MCF 10A (cell line): ENCODE results near the gene LSG1. TPM values are rescaled to one million over a fixed set of nuclear protein-coding genes. Genes with fewer than 3 reads are reported as not detected.
A peak's percentile ranks its signal among the peaks of the same experiment; 100 is the strongest.

Experiments
- BruUV-seq: library from RNA; stranded (reverse); fragments of 400-500 nt; replicated peaks from 2 replicates; lab custom pipeline; 2021; lab: Mats Ljungman, UMichigan
- CTCF ChIA-PET: fragments of 300-600 bp; sonication (Branson Sonifier 250); formaldehyde crosslinking; extraction: SDS; loops from one replicate; lab custom pipeline; 2021; ENCODE audit warnings: antibody characterized with exemption, inconsistent platforms; lab: Yijun Ruan, JAX
- POLR2A ChIA-PET: fragments of 300-600, 350-650 bp; sonication (Branson Sonifier 250); formaldehyde crosslinking; extraction: SDS; loops from one replicate; lab custom pipeline; 2020; ENCODE audit warnings: antibody characterized with exemption, inconsistent platforms; lab: Yijun Ruan, JAX
- DNase-seq: peaks from one replicate; pipeline ENCODE4 v3.0.0-alpha.2; 2018; ENCODE audit not compliant: unreplicated experiment
- H3K27ac Mint-ChIP-seq: one replicate; pipeline ENCODE4 v1.8.0; 2022; ENCODE audit warnings: mild to moderate bottlenecking, low read depth, mixed read lengths; ENCODE audit not compliant: unreplicated experiment
- H3K27me3 Mint-ChIP-seq: one replicate; pipeline ENCODE4 v1.8.0; 2022; ENCODE audit warnings: mixed read lengths; ENCODE audit not compliant: insufficient read depth, unreplicated experiment
- H3K36me3 Mint-ChIP-seq: one replicate; pipeline ENCODE4 v1.8.0; 2022; ENCODE audit warnings: mild to moderate bottlenecking, moderate library complexity, mixed read lengths; ENCODE audit not compliant: insufficient read depth, unreplicated experiment
- H3K4me1 Mint-ChIP-seq: one replicate; pipeline ENCODE4 v1.8.0; 2022; ENCODE audit warnings: mixed read lengths; ENCODE audit not compliant: insufficient read depth, unreplicated experiment
- H3K4me3 Mint-ChIP-seq: one replicate; pipeline ENCODE4 v1.8.0; 2022; ENCODE audit warnings: mild to moderate bottlenecking, moderate library complexity, mixed read lengths; ENCODE audit not compliant: unreplicated experiment
- H3K9me3 Mint-ChIP-seq: one replicate; pipeline ENCODE4 v1.8.0; 2022; ENCODE audit warnings: mixed read lengths; ENCODE audit not compliant: unreplicated experiment
- CTCF ChIP-seq: fragments of 200-600 bp; IDR thresholded peaks from one replicate; pipeline ENCODE4 v1.8.0; 2022; ENCODE audit warnings: antibody characterized with exemption, mild to moderate bottlenecking; ENCODE audit not compliant: unreplicated experiment
- intact Hi-C: fragments of 100-400 bp; cut with micrococcal nuclease; formaldehyde crosslinking; loops from 2 replicates; pipeline ENCODE4 v1.14.1; 2022
- total RNA-seq: library from RNA; stranded (reverse); gene quantifications from 2 replicates; pipeline ENCODE4 v1.2.3, GENCODE V29; 2022

Gene LSG1
- total RNA-seq, 1 experiment from 2014 or later, result 35.1 TPM

DNA sequence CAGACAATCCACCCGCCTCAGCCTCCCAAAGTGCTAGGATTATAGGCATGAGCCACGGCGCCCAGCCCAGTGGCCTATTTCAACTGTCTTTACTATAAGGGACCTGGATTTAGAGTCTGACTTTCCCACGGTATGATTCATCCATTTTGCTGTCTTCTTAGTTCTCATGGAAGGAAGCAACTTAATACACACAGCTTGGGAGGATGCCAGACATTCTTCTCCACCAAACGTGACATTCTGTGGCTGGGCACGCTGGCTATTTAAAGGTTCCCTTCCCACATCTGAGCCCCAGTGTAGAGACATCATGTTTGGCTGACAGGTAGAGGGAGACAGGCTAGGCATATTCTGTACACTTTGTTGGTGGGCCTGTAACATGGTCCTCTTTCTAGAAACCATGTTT lies 39.9 kb upstream of the LSG1 start:
- peaks cover 15% of the 10 kb centered on the region for H3K4me1 Mint-ChIP-seq
- no peaks in the 10 kb centered on the region for H3K27me3 Mint-ChIP-seq
- H3K4me3 Mint-ChIP-seq, result no peak overlapping the region
- no peaks in the 10 kb centered on the region for H3K9me3 Mint-ChIP-seq
- ChIA-PET CTCF (interaction anchor here (1.0 kb wide), 1 partner anchor 58 kb away, joined by 3 read pairs; no protein-coding TSS in a partner anchor), POLR2A (interaction anchor here (1.4 kb wide), 1 partner anchor 21 kb away, joined by 5 read pairs; no protein-coding TSS in a partner anchor)
- H3K27ac Mint-ChIP-seq, result no peak overlapping the region
- no peak for TF ChIP-seq CTCF
- H3K36me3 Mint-ChIP-seq, result no peaks in the 10 kb centered on the region
- intact Hi-C loops, result no loop called here
- peak; percentile 99 for DNase-seq
- BruUV-seq, result no TSS peak

GRCh38 chr3:194711286-194711685 lies 39.3 kb upstream of the LSG1 start:
- Mint-ChIP-seq H3K27me3 (no peaks in the 10 kb centered on the region), H3K36me3 (no peaks in the 10 kb centered on the region), H3K4me1 (peaks cover 15% of the 10 kb centered on the region), H3K9me3 (no peaks in the 10 kb centered on the region), H3K27ac (no peak overlapping the region), H3K4me3 (no peak overlapping the region)
- ChIA-PET CTCF (no interaction called here), POLR2A (interaction anchor here (1.4 kb wide), 1 partner anchor 21 kb away, joined by 5 read pairs; no protein-coding TSS in a partner anchor)
- intact Hi-C loops, result no loop called here
- no peak for TF ChIP-seq CTCF
- no peak for DNase-seq
- BruUV-seq, result no TSS peak

DNA sequence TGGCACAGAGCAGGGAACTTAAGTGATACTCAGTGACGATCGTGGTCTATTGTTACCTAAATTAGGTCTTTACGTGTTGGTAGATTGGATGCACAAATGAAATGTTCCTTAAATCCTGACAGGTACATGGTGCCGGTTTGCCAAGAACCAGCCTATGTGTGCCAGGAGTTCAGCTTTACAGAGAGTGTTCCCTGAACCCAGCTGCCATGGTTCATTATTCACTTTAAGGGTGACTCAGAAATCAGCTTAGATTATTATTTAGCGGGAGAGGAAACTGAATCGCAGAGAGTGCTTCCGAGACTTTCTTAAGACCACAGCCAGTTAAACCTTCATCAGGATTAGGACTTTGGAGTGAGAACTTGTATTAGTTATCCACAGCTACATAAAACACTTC lies 35.2 kb upstream of the LSG1 start:
- BruUV-seq, result no TSS peak
- peaks cover 7% of the 10 kb centered on the region for H3K4me1 Mint-ChIP-seq
- ChIA-PET CTCF (no interaction called here), POLR2A (no interaction called here)
- no peak overlapping the region for H3K4me3 Mint-ChIP-seq
- no peak for TF ChIP-seq CTCF
- intact Hi-C loops, result no loop called here
- DNase-seq, result no peak
- H3K36me3 Mint-ChIP-seq, result no peaks in the 10 kb centered on the region
- no peaks in the 10 kb centered on the region for H3K9me3 Mint-ChIP-seq
- no peak overlapping the region for H3K27ac Mint-ChIP-seq
- H3K27me3 Mint-ChIP-seq, result no peaks in the 10 kb centered on the region

DNA sequence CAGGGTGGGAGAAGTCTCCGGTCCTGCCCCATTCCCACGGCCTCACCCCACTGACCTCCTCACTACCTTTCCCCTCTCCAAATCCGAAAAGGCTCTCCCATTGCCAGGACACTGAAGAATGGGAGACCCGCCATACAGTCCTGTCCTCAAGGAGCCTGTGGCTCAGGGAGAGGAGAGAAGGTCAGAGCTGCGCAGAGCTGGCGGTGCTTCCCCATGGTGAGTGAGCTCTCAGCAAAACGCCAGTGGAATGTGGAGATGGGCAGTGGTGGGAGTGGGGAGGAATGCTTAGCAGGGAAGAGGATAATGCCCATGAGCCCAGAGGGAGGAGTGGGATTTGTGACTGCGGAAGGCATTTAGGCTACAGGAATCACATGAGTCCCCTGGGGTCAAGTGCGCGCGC lies 33.8 kb upstream of the LSG1 start:
- DNase-seq, result no peak

More for the DNA sequence above, 33.8 kb upstream of the LSG1 start:
- intact Hi-C loops, result no loop called here
- no peaks in the 10 kb centered on the region for H3K4me1 Mint-ChIP-seq
- BruUV-seq, result no TSS peak
- TF ChIP-seq CTCF, result no peak
- no peaks in the 10 kb centered on the region for H3K27me3 Mint-ChIP-seq
- no peaks in the 10 kb centered on the region for H3K36me3 Mint-ChIP-seq
- no peak overlapping the region for H3K4me3 Mint-ChIP-seq
- no peak overlapping the region for H3K27ac Mint-ChIP-seq
- CTCF ChIA-PET, result interaction anchor here (1.1 kb wide), 1 partner anchor 23 kb away, joined by 3 read pairs; no protein-coding TSS in a partner anchor
- H3K9me3 Mint-ChIP-seq, result no peaks in the 10 kb centered on the region
- POLR2A ChIA-PET, result no interaction called here
